Panc1 (cell line): ENCODE data around the gene VPS51. TPM values are rescaled to one million over a fixed set of nuclear protein-coding genes. Genes with fewer than 3 reads are reported as not detected.
"Not testable (repeated sequence)": the region's sequence is repeated elsewhere in the genome, so short reads cannot be mapped to it uniquely, and the experiment has no call there.

Experiments used
- ATAC-seq: fragments of 200-7000 bp; cut with Tn5 transposase; 2 replicates; pipeline ENCODE4 v1.9.1; 2020; ENCODE audit warnings: mild to moderate bottlenecking, moderate library complexity
- BruUV-seq: library from RNA; stranded (reverse); fragments of 400-500 nt; replicated peaks from 2 replicates; lab custom pipeline; 2021; lab: Mats Ljungman, UMichigan
- CTCF ChIA-PET: fragments of 300-600 bp; sonication (Branson Sonifier 250); formaldehyde crosslinking; loops from one replicate; lab custom pipeline; 2022; ENCODE audit warnings: antibody characterized with exemption; lab: Charles Lee
- POLR2A ChIA-PET: fragments of 300-600 bp; sonication (Branson Sonifier 250); formaldehyde crosslinking; loops from one replicate; lab custom pipeline; 2022; ENCODE audit warnings: antibody characterized with exemption; lab: Charles Lee
- DNase-seq: peaks from one replicate; pipeline ENCODE4 v3.0.0-alpha.2; 2010; ENCODE audit warnings: low read depth, low spot score
- H3K27ac ChIP-seq: 2 replicates; pipeline ENCODE4 v1.5.1; 2011; ENCODE audit warnings: mild to moderate bottlenecking, low read length, inconsistent platforms
- H3K27me3 ChIP-seq: fragments of 200-500 bp; sonication (Bioruptor generic); 2 replicates; pipeline ENCODE4 v1.6.0; 2014; ENCODE audit warnings: low read length, inconsistent platforms; ENCODE audit not compliant: control insufficient read depth, insufficient read depth
- H3K36me3 ChIP-seq: fragments of 200-500 bp; sonication (Bioruptor generic); 2 replicates; pipeline ENCODE4 v1.5.1; 2014; ENCODE audit warnings: inconsistent platforms, mild to moderate bottlenecking, low read length, moderate library complexity; ENCODE audit not compliant: control insufficient read depth, insufficient read depth
- H3K4me1 ChIP-seq: 2 replicates; pipeline ENCODE4 v1.5.1; 2011; ENCODE audit warnings: inconsistent platforms, mild to moderate bottlenecking, low read length, moderate library complexity; ENCODE audit not compliant: control insufficient read depth, insufficient read depth
- H3K4me3 ChIP-seq, 2 experiments: 2 replicates each; pipeline ENCODE4 v1.5.1; 2011 to 2012; ENCODE audit warnings: low read depth in 2 of 2, low read length in 2 of 2, mild to moderate bottlenecking in 2 of 2, inconsistent platforms in 1 of 2, moderate library complexity in 1 of 2
- H3K9me3 ChIP-seq: fragments of 200-500 bp; sonication (Bioruptor generic); 2 replicates; pipeline ENCODE4 v1.5.1; 2014; ENCODE audit warnings: low read depth, mild to moderate bottlenecking, inconsistent platforms, low read length, moderate library complexity; ENCODE audit not compliant: control insufficient read depth, insufficient read depth
- CTCF ChIP-seq: fragments of 450-650 bp; IDR thresholded peaks from 2 replicates; pipeline ENCODE4 v1.5.1; 2017; ENCODE audit warnings: mild to moderate bottlenecking
- POLR2AphosphoS5 ChIP-seq: IDR thresholded peaks from 2 replicates; pipeline ENCODE4 v1.6.1; 2012; ENCODE audit warnings: mild to moderate bottlenecking, low read depth, low read length, moderate library complexity
- REST ChIP-seq, 2 experiments: IDR thresholded peaks; 2 replicates each; pipeline ENCODE4 v1.6.1; 2011 to 2012; ENCODE audit warnings: low read depth in 2 of 2, control low read depth in 1 of 2, low read length in 1 of 2, mild to moderate bottlenecking in 1 of 2, moderate library complexity in 1 of 2; ENCODE audit not compliant: insufficient read depth in 1 of 2
- SIN3A ChIP-seq: IDR thresholded peaks from 2 replicates; pipeline ENCODE4 v1.6.1; 2012; ENCODE audit warnings: low read depth, mild to moderate bottlenecking, low read length, moderate library complexity, borderline replicate concordance; ENCODE audit not compliant: insufficient read depth
- TCF7L2 ChIP-seq: IDR thresholded peaks from 2 replicates; pipeline ENCODE4 v1.6.1; 2011; ENCODE audit warnings: mild to moderate bottlenecking, low read depth, low read length, inconsistent platforms
- in situ Hi-C: cut with HindIII; loops from 2 replicates; pipeline ENCODE4 v1.10.0; 2016; ENCODE audit warnings: low sequenced_read_pairs, low pct_unique_long_range_greater_than_20kb
- intact Hi-C: fragments of 100-400 bp; cut with micrococcal nuclease; formaldehyde crosslinking; loops from one replicate; pipeline ENCODE4 v1.10.0; 2022; ENCODE audit not compliant: unreplicated experiment
- total RNA-seq: library from RNA; stranded (reverse); gene quantifications from one replicate; pipeline ENCODE4 v1.2.1, GENCODE V29; 2021; ENCODE audit not compliant: unreplicated experiment

The VPS51 gene
- total RNA-seq, 1 experiment from 2014 or later: 101 TPM

- H3K27ac ChIP-seq: no peak overlapping the region
- H3K36me3 ChIP-seq: no peaks in the 10 kb centered on the region
- peaks cover 13% of the 10 kb centered on the region for H3K4me1 ChIP-seq
- ChIA-PET POLR2A (interaction anchor here (0.6 kb wide), 2 partner anchors 8 to 186 kb away, joined by 3 to 4 read pairs; no protein-coding TSS in a partner anchor), CTCF (interaction anchor here (0.7 to 1.1 kb wide), 2 partner anchors 12 to 14 kb away, joined by 3 to 8 read pairs; partner anchors contain the start of gene SYVN1)
- no peak for DNase-seq
- no peak overlapping the region for H3K4me3 ChIP-seq
- no peak for ATAC-seq
- BruUV-seq: no TSS peak
- no peaks in the 10 kb centered on the region for H3K27me3 ChIP-seq
- no peaks in the 10 kb centered on the region; the same call in 1 of the 2 replicates for H3K9me3 ChIP-seq
- in situ Hi-C loops: no loop called here
- intact Hi-C loops: no loop called here
- TF ChIP-seq SIN3A: no peak
Observed at GRCh38 chr11:65147352-65148075, 51.5 kb downstream of the VPS51 start.

GRCh38 chr11:65148657-65149056 lies 52.6 kb downstream of the VPS51 start:
- H3K36me3 ChIP-seq: no peaks in the 10 kb centered on the region
- ChIA-PET CTCF (interaction anchor here (1.1 kb wide), 1 partner anchor 14 kb away, joined by 3 read pairs; the partner anchor contains the start of gene SYVN1), POLR2A (interaction anchor here (1.1 kb wide), 1 partner anchor 21 kb away, joined by 11 read pairs; the partner anchor contains the start of gene SPDYC)
- BruUV-seq: no TSS peak
- no peaks in the 10 kb centered on the region; the same call in 1 of the 2 replicates for H3K9me3 ChIP-seq
- in situ Hi-C loops: no loop called here
- TF ChIP-seq SIN3A: no peak
- no peaks in the 10 kb centered on the region for H3K27me3 ChIP-seq
- peaks cover 13% of the 10 kb centered on the region for H3K4me1 ChIP-seq
- H3K27ac ChIP-seq: no peak overlapping the region
- H3K4me3 ChIP-seq: no peak overlapping the region
- no peak for DNase-seq
- intact Hi-C loops: no loop called here
- ATAC-seq: no peak

- CTCF ChIA-PET, H3K27me3 ChIP-seq, H3K9me3 ChIP-seq, DNase-seq, intact Hi-C loops, BruUV-seq, ATAC-seq, in situ Hi-C loops, H3K4me3 ChIP-seq, H3K36me3 ChIP-seq: not testable (repeated sequence)
- POLR2A ChIA-PET: interaction anchor here (0.7 kb wide), 1 partner anchor 144 kb away, joined by 9 read pairs; no protein-coding TSS in a partner anchor
- Histone ChIP-seq H3K4me1 (peaks cover 13% of the 10 kb centered on the region), H3K27ac (peak overlapping the region; percentile 36; the same call in 1 of the 2 replicates)
Observed at GRCh38 chr11:65150131-65150508, 54.1 kb downstream of the VPS51 start.

GRCh38 chr11:65150509-65151299 lies 54.7 kb downstream of the VPS51 start:
- CTCF ChIA-PET: no interaction called here
- H3K27me3 ChIP-seq: no peaks in the 10 kb centered on the region
- intact Hi-C loops: no loop called here

More at GRCh38 chr11:65150509-65151299, 54.7 kb downstream of the VPS51 start:
- in situ Hi-C loops: no loop called here
- Histone ChIP-seq H3K36me3 (no peaks in the 10 kb centered on the region), H3K4me3 (0 out of 4 replicates have a peak overlapping the region, but pooled peaks of 1 of the 2 experiments have one; percentile 6), H3K9me3 (no peaks in the 10 kb centered on the region; the same call in 1 of the 2 replicates), H3K27ac (peak overlapping the region; percentile 55), H3K4me1 (peaks cover 13% of the 10 kb centered on the region)
- POLR2A ChIA-PET: interaction anchor here (0.7 kb wide), 1 partner anchor 143 kb away, joined by 9 read pairs; no protein-coding TSS in a partner anchor
- ATAC-seq (peak; percentile 96), DNase-seq (peak; percentile 64)
- BruUV-seq: no TSS peak
- TF ChIP-seq POLR2AphosphoS5 (peak; percentile 37; the same call in 1 of the 2 replicates), REST (IDR thresholded peaks at IDR 0.05; ENCODE audit: insufficient read depth in 1 of 2, low read depth in 2 of 2, low read length in 1 of 2) (no peak), CTCF (no peak), TCF7L2 (no peak)
